GM19351 (cell line): Measurements from ENCODE around the gene MIER2.

Experiments
- ATAC-seq: cut with Tn5 transposase; IDR thresholded peaks from one replicate; pipeline ENCODE4 v1.9.1; 2021; ENCODE audit warnings: mild to moderate bottlenecking, moderate library complexity; ENCODE audit not compliant: unreplicated experiment

Gene MIER2

DNA sequence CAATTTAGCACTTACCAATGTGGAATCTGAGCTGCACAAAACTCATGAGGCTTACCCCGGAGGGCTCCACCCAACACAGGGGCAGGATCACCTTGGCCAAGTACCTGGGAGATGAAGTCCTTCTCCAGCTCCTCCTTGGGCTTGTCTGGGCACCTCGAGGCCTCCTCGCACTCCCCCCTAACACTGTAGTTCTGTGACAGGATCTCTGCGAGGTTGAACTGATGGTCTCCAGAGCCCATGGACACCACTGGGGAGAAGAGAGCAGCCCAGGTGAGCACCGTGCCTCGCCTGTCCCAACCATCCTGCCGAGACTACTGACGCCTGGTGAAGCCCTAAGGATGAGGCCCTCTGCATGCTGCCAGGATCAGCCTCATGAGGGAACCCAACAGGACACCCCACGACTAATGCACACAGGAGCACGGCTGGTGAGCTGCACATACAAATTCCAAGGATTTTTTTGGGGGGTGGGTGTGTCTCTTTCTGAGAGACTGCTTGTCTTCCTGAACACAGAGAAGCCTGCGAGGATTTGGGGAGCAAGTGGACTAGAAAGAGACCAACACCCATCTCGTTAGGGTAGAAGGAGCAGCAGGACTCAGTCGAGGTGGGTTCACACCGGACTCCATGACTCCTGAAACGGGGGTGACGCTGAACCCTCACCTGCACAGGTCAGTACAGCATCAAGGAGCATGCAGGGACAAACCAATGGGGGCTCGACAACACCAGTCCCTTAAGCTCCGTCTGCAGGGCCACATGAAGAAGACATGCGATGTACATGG lies 10.1 kb downstream of the MIER2 start:
- no peak for ATAC-seq

DNA sequence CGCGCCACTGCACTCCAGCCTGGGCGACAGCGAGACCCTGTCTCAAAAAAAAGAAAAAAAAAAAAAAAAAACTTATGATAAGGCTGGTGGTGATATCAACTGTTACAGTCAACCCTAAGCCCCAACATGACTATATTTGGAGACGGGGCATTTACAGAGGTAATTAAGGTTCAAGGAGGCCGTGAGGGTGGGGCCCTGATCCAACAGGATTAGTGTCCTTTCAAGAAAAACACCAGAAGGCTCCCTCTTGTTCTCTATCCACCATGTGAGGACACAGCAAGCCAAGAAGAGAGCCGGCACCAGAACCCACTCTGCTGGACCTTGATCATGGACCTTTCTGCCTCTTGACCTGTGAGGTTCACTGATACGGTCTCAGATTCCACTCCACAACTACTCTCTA lies 14.1 kb downstream of the MIER2 start:
- ATAC-seq: no peak

GRCh38 chr19:329876-330275 lies 14.7 kb downstream of the MIER2 start:
- ATAC-seq: no peak

GRCh38 chr19:328025-328505 lies 16.5 kb downstream of the MIER2 start:
- ATAC-seq: no peak

GRCh38 chr19:327291-328024 lies 17.1 kb downstream of the MIER2 start:
- no peak for ATAC-seq

GRCh38 chr19:326871-327270 lies 17.7 kb downstream of the MIER2 start:
- no peak for ATAC-seq

DNA sequence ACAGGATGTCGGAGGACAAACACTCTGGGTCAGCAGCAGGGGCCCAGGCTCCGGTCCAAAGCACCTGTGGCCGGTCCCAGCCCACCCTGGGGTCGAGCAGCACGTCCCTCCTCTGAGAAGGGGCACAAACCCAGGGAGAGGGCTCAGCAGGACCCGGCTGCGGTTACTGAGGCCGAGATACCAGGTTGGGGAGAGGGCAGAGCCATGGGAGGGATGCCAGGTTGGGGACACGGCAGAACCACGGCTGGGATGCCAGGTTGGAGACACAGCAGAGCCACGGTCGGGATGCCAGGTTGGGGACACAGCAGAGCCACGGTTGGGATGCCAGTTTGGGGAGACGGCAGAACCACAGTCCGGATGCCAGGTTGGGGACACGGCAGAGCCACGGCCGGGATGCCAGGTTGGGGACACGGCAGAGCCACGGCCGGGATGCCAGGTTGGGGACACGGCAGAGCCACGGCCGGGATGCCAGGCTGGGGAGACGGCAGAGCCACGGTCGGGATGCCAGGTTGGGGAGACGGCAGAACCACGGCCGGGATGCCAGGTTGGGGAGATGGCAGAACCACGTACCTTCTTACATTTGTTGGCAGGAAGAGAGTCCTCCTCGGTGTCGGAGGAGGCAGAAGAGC lies 18.5 kb downstream of the MIER2 start:
- no peak for ATAC-seq

DNA sequence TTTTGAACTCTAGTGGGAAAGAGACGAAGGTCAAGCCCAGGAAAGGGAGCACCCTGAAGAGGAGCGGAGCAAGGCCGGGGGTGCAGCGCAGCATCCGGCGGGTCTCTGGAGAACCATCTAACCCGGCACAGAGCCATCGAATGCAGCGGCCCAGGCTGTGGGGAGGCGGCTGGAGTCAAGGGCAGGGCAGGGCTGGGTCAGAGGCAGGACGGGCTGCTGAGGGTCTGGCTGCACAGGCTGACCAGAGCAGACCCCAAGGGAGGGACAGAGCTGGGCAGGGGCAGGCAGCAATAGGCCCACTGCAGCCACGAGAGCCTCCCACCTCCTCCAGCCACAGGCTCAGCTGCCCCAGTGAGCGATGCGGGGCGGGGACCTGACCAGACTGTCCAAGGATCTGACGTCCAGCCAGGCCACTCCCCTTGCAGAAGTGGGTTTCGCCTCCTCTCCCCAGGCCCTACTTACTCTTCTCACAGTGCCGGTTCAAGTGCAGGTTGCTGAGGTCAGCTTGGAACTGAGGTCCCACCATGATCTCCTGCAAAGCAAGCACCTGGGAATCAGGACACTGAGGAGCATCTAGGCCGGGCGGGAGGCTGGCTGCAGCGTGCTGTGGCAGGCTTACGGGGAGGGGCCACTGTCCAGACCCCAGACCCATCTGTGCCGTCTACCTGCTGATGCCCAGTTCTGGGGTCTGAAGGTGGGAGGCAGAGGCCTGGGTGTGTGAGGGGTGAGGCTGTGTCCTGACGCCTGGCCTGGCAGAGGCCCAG lies 19.2 kb downstream of the MIER2 start:
- no peak for ATAC-seq

DNA sequence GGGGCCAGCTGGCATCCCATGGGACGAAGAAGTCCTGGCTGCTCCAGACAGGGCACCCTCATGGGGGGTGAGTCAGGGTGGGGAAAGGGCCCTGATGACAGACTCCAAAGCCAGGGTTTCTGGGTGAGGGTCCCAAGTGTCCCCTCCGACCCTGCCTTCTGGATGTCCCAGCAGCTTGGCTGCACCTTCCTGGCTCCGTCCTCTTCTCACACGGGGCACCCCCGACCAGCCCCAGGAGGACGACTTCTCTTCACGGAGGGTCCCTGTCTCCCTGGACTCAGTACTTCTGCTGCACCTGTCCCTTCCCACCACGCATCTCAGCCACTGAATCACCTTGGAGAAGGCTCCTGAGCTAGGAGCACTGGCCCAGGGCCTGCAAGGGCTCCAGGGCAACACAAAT lies 19.9 kb downstream of the MIER2 start:
- no peak for ATAC-seq

DNA sequence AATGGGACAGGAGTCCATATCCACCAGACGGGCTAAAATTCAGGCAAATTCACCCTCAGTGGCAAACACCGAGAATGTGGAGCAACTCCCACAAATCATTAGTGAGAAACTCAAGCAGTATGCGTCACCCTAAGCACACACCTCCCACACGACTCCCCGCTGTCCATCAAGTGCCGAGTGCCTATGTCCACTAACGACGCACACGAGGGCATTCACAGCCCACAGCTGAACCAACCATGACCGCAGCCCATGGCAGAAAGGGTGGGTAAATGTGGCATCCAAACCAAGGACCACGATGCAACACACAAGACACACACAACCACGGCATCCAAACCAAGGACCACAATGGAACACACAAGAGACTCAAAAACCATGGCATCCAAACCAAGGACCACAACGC lies 22.0 kb downstream of the MIER2 start:
- no peak for ATAC-seq

DNA sequence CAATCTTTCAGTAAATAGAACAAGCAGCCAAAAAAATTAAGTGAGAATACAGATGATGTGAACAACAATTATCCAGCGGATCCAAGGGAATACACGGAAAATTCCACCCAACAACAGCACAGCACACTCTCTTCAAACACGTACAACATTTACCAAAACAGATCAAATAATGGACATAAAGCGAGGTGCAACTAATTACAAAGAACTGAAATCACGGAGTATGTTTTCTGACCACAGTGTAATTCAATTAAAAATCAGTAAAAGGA lies 26.2 kb downstream of the MIER2 start:
- no peak for ATAC-seq

GRCh38 chr19:317710-318508 lies 26.7 kb downstream of the MIER2 start:
- ATAC-seq: no peak

GRCh38 chr19:315811-316210 lies 28.8 kb downstream of the MIER2 start:
- ATAC-seq: no peak

- ATAC-seq: no peak
These were observed 30.4 kb downstream of the MIER2 start for GRCh38 chr19:313988-314815.

- no peak for ATAC-seq
These were observed 31.2 kb downstream of the MIER2 start for GRCh38 chr19:313169-313987.

DNA sequence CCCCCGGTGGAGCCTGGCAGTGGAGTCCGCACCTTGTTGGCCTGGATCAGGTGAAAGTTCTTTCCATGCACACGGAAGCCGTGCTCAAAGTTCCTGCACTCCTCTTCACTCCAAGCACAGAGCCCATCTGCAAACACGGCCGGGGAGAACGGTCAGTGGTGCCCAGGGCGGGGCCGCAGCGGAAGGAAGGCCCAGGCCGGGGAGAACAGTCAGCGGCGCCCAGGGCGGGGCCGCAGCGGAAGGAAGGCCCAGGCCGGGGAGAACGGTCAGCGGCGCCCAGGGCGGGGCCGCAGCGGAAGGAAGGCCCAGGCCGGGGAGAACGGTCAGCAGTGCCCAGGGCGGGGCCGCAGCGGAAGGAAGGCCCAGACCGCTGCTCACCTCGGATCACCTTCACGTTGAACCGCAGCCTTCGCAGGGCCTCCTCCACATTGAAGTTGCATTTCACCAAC lies 32.8 kb downstream of the MIER2 start:
- no peak for ATAC-seq

DNA sequence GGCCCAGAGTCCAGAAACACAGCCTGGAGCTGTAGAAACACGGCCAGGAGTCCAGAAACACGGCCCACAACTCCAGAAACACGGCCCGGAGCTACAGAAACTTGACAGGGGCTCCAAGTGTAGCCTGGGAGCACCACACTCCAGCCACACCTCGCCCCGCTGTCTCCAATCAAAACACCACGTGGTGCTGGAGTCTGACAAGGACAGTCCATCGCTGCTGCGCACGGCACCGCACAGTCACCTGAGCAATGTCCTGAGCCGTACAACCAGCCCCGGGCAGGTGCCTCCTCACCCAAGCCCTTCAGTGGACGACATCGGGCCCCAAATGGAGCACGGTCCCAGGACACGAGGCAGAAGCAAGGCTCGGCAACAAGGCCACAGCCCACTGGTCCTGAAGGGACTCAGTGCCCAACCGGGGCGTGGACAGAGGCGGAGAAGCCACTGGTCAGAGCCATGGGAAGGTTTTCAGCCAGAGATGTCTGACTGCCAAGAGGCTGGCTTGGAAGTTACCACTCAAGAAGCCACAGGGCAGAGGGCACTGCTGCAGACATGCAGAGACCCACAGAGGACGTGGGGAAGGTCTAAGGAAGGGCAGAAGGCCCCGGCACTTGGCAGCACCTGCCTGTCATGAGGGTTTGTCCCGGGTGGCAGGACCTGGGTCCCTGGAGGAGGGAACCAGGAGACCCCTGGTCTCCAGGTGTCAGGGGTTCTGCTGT lies 33.7 kb downstream of the MIER2 start:
- no peak for ATAC-seq

- ATAC-seq: no peak
These were observed 34.4 kb downstream of the MIER2 start for GRCh38 chr19:310141-310651.
